ENCODE results near the gene MYL9.

- TF ChIP-seq CTCF (IDR thresholded peaks at IDR 0.05) = no peak
- TF ChIP-seq POLR2A (IDR thresholded peaks at IDR 0.05) = no peak
- TF ChIP-seq POLR2AphosphoS5 (IDR thresholded peaks at IDR 0.05) = no peak
- no peak for TF ChIP-seq EP300 (IDR thresholded peaks at IDR 0.05; ENCODE audit: low read depth)
Observed at GRCh38 chr20:36599912-36600345, 58.6 kb downstream of the MYL9 start.

Measured in transverse colon (tissue), 4 donors.